Kidney (tissue), 14 donors: Measurements from ENCODE around the gene B4GALT2. TPM values are rescaled to one million over a fixed set of nuclear protein-coding genes. Genes with fewer than 3 reads are reported as not detected.

Experiments
- DNase-seq, 5 donors: peaks; one replicate each; pipeline ENCODE4 v3.0.0-alpha.2; 2013 to 2020
- FAIRE-seq: peaks from 2 replicates; lab custom pipeline; 2012; peaks lifted over from hg19 to GRCh38; lab: Jason Lieb, UNC
- H3K27ac ChIP-seq, 2 donors: one replicate each; pipeline ENCODE4 v1.7.0; 2013; ENCODE audit warnings: low read depth in 2 of 2, low read length in 2 of 2, inconsistent platforms in 1 of 2
- H3K27me3 ChIP-seq: one replicate; pipeline ENCODE4 v1.7.1; 2013; ENCODE audit warnings: low read length, inconsistent platforms; ENCODE audit not compliant: control insufficient read depth, insufficient read depth
- H3K36me3 ChIP-seq, 3 donors: one replicate each; pipeline versions ENCODE4 v1.7.0 to v1.7.1; 2013; ENCODE audit warnings: low read length in 3 of 3, control low read depth in 1 of 3, inconsistent platforms in 1 of 3; ENCODE audit not compliant: insufficient read depth in 3 of 3, control insufficient read depth in 2 of 3
- H3K4me1 ChIP-seq, 3 donors: one replicate each; pipeline versions ENCODE4 v1.7.0 to v1.7.1; 2013; ENCODE audit warnings: low read length in 3 of 3, inconsistent platforms in 1 of 3, low read depth in 1 of 3; ENCODE audit not compliant: control insufficient read depth in 2 of 3, insufficient read depth in 2 of 3
- H3K4me3 ChIP-seq, 3 donors: one replicate each; pipeline versions ENCODE4 v1.7.0 to v1.8.1; 2013; ENCODE audit warnings: low read length in 3 of 3, control low read depth in 1 of 3, inconsistent platforms in 1 of 3
- H3K9ac ChIP-seq, 3 donors: one replicate each; pipeline versions ENCODE4 v1.7.0 to v1.7.1; 2013; ENCODE audit warnings: low read length in 3 of 3, control low read depth in 1 of 3, inconsistent platforms in 1 of 3
- H3K9me3 ChIP-seq, 3 donors: one replicate each; pipeline versions ENCODE4 v1.7.0 to v1.7.1; 2013; ENCODE audit warnings: low read length in 3 of 3, control low read depth in 1 of 3, inconsistent platforms in 1 of 3; ENCODE audit not compliant: control insufficient read depth in 2 of 3, insufficient read depth in 1 of 3
- CTCF ChIP-seq: IDR thresholded peaks from 3 replicates; pipeline ENCODE4 v1.5.1; 2012; ENCODE audit warnings: mild to moderate bottlenecking, moderate library complexity, borderline replicate concordance; ENCODE audit not compliant: insufficient read depth; ENCODE audit errors: extremely low read depth
- intact Hi-C: fragments of 100-400 bp; cut with DNase I; formaldehyde crosslinking; loops from one replicate; pipeline ENCODE4 v1.11.1; 2022
- polyA plus RNA-seq: library from polyadenylated mRNA; stranded (reverse); fragments of 350-450 nt; fragmentation: Illumina TruSeq; extraction: RNeasy Lipid Tissue Mini Kit (QIAGEN cat#74804); gene quantifications from one replicate; pipeline ENCODE4 v1.2.3, GENCODE V29; 2014; ENCODE audit warnings: low read depth, low replicate concordance; ENCODE audit not compliant: insufficient read depth
- total RNA-seq: library from RNA; stranded (reverse); fragmentation: NEBNext Ultra II Directional; extraction: Animal tissue kit (Norgen Biotek cat#: 25700); gene quantifications from one replicate; pipeline ENCODE4 v1.2.1, GENCODE V29; 2021
- donor health status: control.
- donor health status: control.
- donor health status: control.
- donor health status: control.
- donor health status: control.
- donor health status: DM: yes; HTN: yes; CAD: no.
- donor health status: Normal renal cell carcinoma (clear cell type).

The B4GALT2 gene
- total and polyA plus RNA-seq, 2 donors from 2014 or later, result 25.1 to 32.5 TPM

- TF ChIP-seq CTCF, result no peak
- peak; percentile 97 to 99 (median 98) for DNase-seq
- H3K27ac ChIP-seq, result no peak within 1 kb of the TSS
- H3K36me3 ChIP-seq, result peaks cover 0 to 17% (median 7%) of the 10 kb centered on the region in 3 donors
- peaks cover 0 to 20% (median 8%) of the 10 kb centered on the region in 3 donors for H3K4me1 ChIP-seq
- peak within 1 kb of the TSS; percentile 83 to 95 (median 92) for H3K4me3 ChIP-seq
- no peaks in the 10 kb centered on the region for H3K27me3 ChIP-seq
- intact Hi-C loops, result no loop called here
- H3K9me3 ChIP-seq, result no peaks in the 10 kb centered on the region
- peak; percentile 81 for FAIRE-seq
- peak within 1 kb of the TSS; percentile 48 to 77 (median 67) for H3K9ac ChIP-seq
Observed at GRCh38 chr1:43969746-43970466, 9.1 kb upstream of the B4GALT2 start, which contains the start of gene DPH2. Gene DPH2 (plus strand): TSS chr1:43970010. CDS start chr1:43970176, 166 bp downstream.

- no peak for FAIRE-seq
- Histone ChIP-seq H3K4me1 (peaks cover 0 to 21% (median 8%) of the 10 kb centered on the region in 3 donors), H3K27ac (no peak overlapping the region), H3K9ac (peak overlapping the region; percentile 48 to 77 (median 67)), H3K4me3 (peak overlapping the region; percentile 83 to 95 (median 92)), H3K9me3 (no peaks in the 10 kb centered on the region), H3K36me3 (peaks cover 0 to 16% (median 4%) of the 10 kb centered on the region in 3 donors), H3K27me3 (no peaks in the 10 kb centered on the region)
- DNase-seq, result no peak
- intact Hi-C loops, result no loop called here
- TF ChIP-seq CTCF, result no peak
Observed at GRCh38 chr1:43970502-43970901, 8.5 kb upstream of the B4GALT2 start.

- no peaks in the 10 kb centered on the region for H3K9me3 ChIP-seq
- no peak overlapping the region for H3K9ac ChIP-seq
- no peak for TF ChIP-seq CTCF
- H3K4me1 ChIP-seq, result peaks cover 0 to 25% (median 8%) of the 10 kb centered on the region in 3 donors
- H3K27ac ChIP-seq, result no peak overlapping the region
- H3K4me3 ChIP-seq, result peak overlapping the region in 1 of 3 donors; percentile 92
- H3K36me3 ChIP-seq, result peaks cover 0 to 12% (median 4%) of the 10 kb centered on the region in 3 donors
- H3K27me3 ChIP-seq, result no peaks in the 10 kb centered on the region
- FAIRE-seq (no peak), DNase-seq (no peak)
- intact Hi-C loops, result no loop called here
Observed at GRCh38 chr1:43970911-43971310, 8.1 kb upstream of the B4GALT2 start.
